Stimulated activated CD8-positive, alpha-beta memory T cell treated with anti-CD3 and anti-CD28 coated beads, Interleukin-2, amount 100 ng/mL, for 1 hour (primary cell): Measurements from ENCODE around the gene DESI2.

Experiments used
- DNase-seq, 2 donors: peaks; one replicate each; pipeline ENCODE4 v3.0.0-alpha.2; 2020; ENCODE audit warnings: low read depth in 2 of 2

Gene DESI2

DNA sequence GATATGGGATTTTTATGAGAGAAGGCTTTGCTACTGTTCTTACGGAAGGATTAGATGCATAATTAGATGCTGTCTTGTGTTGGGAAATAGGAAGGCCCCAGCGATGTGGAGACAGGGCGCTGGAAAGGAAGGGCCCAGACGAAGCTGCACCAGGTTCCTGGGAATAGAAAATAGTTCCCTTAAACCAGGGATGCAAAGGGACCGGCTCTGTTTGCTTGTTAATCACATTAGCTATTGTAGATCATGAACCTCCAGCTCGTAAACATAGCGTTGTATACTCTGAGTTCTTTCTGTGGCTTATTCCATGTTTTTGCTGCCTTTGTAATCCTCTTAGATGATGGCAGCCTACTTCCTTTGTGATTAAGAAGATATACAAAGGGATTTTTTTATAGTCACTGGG is 102.7 kb downstream of the DESI2 start:
- DNase-seq: no peak

DNA sequence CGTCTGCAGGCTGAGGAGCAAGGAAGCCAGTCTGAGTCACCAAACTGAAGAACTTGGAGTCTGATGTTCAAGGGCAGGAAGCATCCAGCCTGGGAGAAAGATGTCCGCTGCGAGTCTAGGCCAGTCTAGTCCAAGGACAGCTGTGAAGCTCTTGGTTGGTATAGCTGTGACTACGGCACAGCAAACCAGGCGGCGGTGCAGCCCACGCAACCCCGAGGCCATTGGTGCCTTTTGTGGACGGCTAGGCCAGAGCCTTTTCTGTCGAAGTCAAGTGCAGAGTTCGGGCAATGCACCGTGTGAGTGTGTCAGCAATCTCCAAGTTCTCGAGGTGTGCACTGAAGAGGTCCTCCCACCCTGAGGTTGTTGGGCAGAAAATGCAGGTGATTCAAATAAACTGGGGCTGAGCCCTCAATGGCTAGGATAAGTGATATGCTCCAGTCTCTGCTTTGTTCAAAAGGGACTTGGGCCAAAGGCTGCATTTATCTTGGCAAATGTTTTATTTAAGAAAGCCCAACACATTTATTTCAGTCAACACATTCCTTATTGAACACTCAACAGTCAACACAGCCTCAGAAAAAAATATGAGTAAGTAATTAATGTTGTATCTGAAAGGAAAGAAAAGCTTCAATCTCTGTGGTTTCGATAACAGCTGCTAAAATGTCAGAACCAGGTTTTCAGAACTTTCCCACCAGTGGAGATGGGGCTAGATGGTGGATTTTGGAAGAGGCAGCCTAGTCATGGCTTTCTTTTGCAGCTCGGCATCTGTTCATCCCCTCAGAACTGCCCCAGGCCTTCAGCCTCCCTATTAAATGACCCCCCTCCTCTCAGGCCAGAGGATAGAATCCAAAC is 104.4 kb downstream of the DESI2 start:
- DNase-seq: no peak
